ENCODE data around the gene CCNT1.

CCNT1 gene

DNA sequence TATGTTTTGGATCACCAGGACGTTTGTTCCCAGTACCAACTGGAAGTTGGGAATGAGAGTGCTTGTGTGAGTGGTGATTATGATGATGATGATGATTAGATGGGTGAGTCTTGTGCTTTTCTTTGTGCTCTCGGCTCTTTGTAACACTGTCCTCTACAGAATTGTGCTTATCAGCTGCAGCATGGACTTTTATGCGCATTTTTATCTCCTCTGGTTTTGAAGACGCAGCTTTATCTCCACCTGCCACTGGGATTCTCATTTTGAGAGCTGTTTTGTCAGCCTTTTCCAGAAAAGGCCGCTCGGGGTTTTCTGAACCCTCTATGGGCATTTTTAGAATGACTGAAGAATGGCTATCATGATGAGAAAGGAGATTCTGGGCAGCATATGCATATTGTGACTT lies 22.9 kb downstream of the CCNT1 start:
- no peak overlapping the region for H3K4me3 ChIP-seq (ENCODE audit: low read depth, low read length)
- DNase-seq (ENCODE audit: low read depth), result no peak
- TF ChIP-seq, protein P1, sequence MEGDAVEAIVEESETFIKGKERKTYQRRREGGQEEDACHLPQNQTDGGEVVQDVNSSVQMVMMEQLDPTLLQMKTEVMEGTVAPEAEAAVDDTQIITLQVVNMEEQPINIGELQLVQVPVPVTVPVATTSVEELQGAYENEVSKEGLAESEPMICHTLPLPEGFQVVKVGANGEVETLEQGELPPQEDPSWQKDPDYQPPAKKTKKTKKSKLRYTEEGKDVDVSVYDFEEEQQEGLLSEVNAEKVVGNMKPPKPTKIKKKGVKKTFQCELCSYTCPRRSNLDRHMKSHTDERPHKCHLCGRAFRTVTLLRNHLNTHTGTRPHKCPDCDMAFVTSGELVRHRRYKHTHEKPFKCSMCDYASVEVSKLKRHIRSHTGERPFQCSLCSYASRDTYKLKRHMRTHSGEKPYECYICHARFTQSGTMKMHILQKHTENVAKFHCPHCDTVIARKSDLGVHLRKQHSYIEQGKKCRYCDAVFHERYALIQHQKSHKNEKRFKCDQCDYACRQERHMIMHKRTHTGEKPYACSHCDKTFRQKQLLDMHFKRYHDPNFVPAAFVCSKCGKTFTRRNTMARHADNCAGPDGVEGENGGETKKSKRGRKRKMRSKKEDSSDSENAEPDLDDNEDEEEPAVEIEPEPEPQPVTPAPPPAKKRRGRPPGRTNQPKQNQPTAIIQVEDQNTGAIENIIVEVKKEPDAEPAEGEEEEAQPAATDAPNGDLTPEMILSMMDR (IDR thresholded peaks at IDR 0.05; ENCODE audit: insufficient read depth, low read depth, low read length, missing control alignments), result no peak

DNA sequence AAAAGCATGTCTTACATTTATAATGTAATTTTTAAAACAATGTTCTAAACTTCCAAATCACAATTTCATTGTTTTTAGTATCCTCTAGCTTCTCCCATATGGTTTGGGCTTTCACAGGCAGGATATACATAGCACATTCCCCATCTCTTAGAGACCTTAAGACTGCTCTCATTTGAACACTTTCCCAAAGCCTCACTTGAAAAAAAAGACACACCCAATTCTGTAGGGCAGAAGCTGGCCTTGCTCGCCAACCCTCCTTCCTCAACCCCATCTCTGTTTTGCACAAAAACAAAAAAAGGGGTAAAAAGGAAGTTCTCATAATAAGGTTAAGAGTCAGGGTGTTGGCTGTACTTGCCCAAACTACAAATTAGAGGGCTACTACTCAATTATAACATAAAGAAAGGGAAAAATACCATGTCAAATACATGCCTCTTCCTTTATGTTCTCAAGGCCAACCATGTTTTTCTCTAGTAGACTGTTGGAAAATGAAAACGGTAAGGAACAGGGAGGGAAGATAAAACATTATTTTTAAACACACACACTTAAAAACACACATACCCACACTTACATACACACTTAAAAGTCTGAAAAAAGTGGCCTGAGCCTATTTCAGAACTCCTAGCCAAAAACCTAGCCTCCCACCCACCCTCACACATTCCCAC lies 24.6 kb downstream of the CCNT1 start:
- no peak for DNase-seq (ENCODE audit: low read depth)
- TF ChIP-seq, protein P1 (IDR thresholded peaks at IDR 0.05; ENCODE audit: insufficient read depth, low read depth, low read length, missing control alignments), result no peak
- H3K4me3 ChIP-seq (ENCODE audit: low read depth, low read length), result no peak overlapping the region

DNA sequence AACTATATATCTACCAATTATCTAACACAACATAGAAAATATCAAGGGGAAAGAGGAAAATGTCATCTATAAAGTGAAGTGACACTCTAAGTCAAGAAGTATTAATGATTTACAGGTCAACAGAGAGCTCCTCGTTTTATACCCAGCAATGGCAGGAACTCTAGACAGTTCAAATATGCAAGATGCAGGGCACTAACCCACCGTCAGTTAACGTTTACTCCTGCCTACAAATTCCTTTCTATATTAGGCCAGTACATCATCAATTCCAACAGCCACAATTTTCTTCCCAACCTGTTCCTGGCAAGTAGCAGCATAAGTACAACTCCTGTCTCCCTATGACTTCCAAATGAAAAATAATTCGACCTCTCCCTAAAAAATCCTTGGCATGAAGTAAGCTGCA lies 25.5 kb downstream of the CCNT1 start:
- no peak for DNase-seq (ENCODE audit: low read depth)
- TF ChIP-seq, protein P1 (IDR thresholded peaks at IDR 0.05; ENCODE audit: insufficient read depth, low read depth, low read length, missing control alignments), result no peak
- H3K4me3 ChIP-seq (ENCODE audit: low read depth, low read length), result no peak overlapping the region

DNA sequence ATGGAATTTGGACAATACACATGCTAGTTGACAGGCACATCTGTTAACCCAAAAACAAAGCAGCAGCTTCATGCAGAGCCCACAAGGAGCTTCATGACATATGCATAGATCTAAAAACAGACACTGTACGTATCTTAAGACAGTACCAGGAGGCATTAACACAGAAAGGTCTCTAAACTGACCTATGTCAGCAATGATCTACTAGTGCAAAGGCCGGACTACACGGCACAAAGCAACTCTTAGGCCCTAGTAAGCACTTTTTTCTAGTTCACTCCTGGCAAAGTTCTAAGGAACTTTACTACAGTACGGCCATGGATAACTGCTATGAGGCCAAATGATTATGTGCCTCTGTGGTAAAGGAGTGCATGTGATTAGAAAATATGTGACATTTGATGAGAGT lies 26.1 kb downstream of the CCNT1 start:
- TF ChIP-seq, protein P1 (IDR thresholded peaks at IDR 0.05; ENCODE audit: insufficient read depth, low read depth, low read length, missing control alignments), result no peak
- H3K4me3 ChIP-seq (ENCODE audit: low read depth, low read length), result no peak overlapping the region

DNA sequence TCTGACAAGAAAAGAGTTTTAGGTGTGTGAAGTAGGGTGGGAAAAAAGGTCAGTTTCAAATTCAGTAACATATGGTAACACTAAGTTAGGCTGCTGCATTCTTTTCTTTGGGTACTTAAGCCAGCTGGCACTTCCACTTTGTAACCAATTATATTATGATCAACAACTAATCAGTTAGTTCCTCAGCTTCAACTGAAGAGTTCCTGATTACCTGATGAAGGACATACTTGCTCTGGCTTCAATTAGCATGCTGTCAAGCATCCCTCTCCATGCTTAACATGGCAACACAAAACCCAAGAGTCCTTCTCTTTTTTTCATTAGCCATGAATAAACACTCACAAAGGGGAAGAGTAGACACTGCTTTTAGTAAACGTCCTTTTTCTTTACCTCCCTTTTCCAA lies 27.7 kb downstream of the CCNT1 start:
- no peak overlapping the region for H3K4me3 ChIP-seq (ENCODE audit: low read depth, low read length)
- TF ChIP-seq, protein P1 (IDR thresholded peaks at IDR 0.05; ENCODE audit: insufficient read depth, low read depth, low read length, missing control alignments), result no peak
- no peak for DNase-seq (ENCODE audit: low read depth)

More for the DNA sequence above, 26.1 kb downstream of the CCNT1 start:
- DNase-seq (ENCODE audit: low read depth), result no peak

DNA sequence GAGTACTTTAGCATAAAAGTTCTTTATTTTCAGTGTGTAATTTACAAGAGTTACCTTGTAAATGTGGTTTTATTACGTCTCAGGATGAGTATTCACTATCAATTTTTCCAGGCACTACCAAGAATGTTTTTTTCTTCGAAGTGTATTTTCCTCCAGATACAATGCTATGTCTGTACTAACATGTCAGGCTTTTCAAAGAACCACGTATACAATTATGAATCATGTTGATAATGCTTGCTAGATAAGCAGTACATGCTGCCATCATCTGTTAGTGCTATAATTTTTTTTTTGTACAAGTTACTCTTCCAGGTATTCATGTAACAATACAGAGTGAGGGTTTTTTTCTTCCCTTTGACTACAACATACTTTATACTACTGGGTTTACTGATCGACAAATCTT lies 28.9 kb downstream of the CCNT1 start:
- H3K4me3 ChIP-seq (ENCODE audit: low read depth, low read length), result no peak overlapping the region
- TF ChIP-seq, protein P1 (IDR thresholded peaks at IDR 0.05; ENCODE audit: insufficient read depth, low read depth, low read length, missing control alignments), result no peak
- DNase-seq (ENCODE audit: low read depth), result no peak

Data from GM12865 (cell line).